Activated naive CD8-positive, alpha-beta T cell treated with anti-CD3 and anti-CD28 coated beads, Interleukin-2, amount 50 U/mL, for 24 hours (primary cell): Measurements from ENCODE around the gene USP24.
"Not testable (repeated sequence)": the region's sequence is repeated elsewhere in the genome, so short reads cannot be mapped to it uniquely, and the experiment has no call there.

Source experiments
- ATAC-seq: fragments of 150-1000 bp; cut with Tn5 transposase; one replicate; pipeline ENCODE4 v1.10.0; 2021
- DNase-seq: peaks from one replicate; pipeline ENCODE4 v3.0.0; 2021
- H3K27ac Mint-ChIP-seq: one replicate; pipeline ENCODE4 v1.8.0; 2021; ENCODE audit warnings: mild to moderate bottlenecking, mixed read lengths
- H3K27me3 Mint-ChIP-seq: one replicate; pipeline ENCODE4 v1.8.0; 2021; ENCODE audit warnings: mixed read lengths
- H3K36me3 Mint-ChIP-seq: one replicate; pipeline ENCODE4 v1.8.0; 2021; ENCODE audit warnings: low read depth, mixed read lengths
- H3K4me1 Mint-ChIP-seq: one replicate; pipeline ENCODE4 v1.8.0; 2021; ENCODE audit warnings: mixed read lengths
- H3K4me3 Mint-ChIP-seq: one replicate; pipeline ENCODE4 v1.8.0; 2021; ENCODE audit warnings: mild to moderate bottlenecking, moderate library complexity, mixed read lengths
- H3K9me3 Mint-ChIP-seq: one replicate; pipeline ENCODE4 v1.8.0; 2021; ENCODE audit warnings: mixed read lengths

The USP24 gene

DNA sequence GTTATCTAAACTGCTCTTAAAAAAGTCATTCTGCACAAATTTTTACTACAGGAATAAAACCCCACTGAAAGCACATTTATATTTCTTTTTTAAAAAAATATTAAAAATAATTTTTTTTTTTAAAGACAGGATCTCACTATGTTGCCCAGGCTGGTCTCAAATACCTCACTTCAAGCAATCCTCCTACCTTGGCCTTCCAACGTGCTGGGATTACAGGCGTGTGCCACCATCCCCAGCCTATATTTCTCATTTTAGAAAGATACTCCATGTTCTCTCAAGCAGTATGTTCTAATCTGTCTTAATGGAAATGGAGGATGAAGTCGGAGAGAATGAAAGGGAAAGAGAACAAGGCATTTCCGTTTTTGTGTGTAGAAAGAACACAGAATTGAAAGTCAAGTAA, 17.1 kb downstream of the USP24 start:
- ATAC-seq, result no peak
- Mint-ChIP-seq H3K27ac (no peak overlapping the region), H3K4me3 (no peak overlapping the region), H3K27me3 (no peaks in the 10 kb centered on the region), H3K9me3 (peaks cover 6% of the 10 kb centered on the region), H3K4me1 (peaks cover 85% of the 10 kb centered on the region), H3K36me3 (peaks cover 38% of the 10 kb centered on the region)
- no peak for DNase-seq

DNA sequence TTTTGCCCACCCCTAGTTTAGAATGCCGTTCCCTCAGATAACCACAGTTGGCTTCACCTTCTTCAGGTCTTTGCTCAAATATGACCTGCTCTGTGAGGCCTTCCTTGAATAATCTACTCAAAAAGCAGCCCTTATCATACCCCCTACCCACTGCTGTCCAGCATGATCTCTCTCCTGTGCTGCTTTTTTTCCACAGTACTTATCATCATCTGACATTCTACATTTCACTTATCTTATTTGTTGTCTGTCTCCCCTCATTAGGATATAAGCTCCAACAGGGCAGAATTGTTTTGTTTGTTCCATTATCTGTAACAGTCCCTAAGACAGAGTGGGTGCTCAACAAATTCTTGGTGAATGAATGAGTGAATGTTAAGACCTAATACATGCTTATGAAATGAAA, 18.1 kb downstream of the USP24 start:
- DNase-seq (no peak), ATAC-seq (no peak)
- peaks cover 6% of the 10 kb centered on the region for H3K9me3 Mint-ChIP-seq
- peaks cover 77% of the 10 kb centered on the region for H3K4me1 Mint-ChIP-seq
- H3K4me3 Mint-ChIP-seq, result no peak overlapping the region
- no peaks in the 10 kb centered on the region for H3K27me3 Mint-ChIP-seq
- peaks cover 37% of the 10 kb centered on the region for H3K36me3 Mint-ChIP-seq
- H3K27ac Mint-ChIP-seq, result peak overlapping the region; percentile 12

DNA sequence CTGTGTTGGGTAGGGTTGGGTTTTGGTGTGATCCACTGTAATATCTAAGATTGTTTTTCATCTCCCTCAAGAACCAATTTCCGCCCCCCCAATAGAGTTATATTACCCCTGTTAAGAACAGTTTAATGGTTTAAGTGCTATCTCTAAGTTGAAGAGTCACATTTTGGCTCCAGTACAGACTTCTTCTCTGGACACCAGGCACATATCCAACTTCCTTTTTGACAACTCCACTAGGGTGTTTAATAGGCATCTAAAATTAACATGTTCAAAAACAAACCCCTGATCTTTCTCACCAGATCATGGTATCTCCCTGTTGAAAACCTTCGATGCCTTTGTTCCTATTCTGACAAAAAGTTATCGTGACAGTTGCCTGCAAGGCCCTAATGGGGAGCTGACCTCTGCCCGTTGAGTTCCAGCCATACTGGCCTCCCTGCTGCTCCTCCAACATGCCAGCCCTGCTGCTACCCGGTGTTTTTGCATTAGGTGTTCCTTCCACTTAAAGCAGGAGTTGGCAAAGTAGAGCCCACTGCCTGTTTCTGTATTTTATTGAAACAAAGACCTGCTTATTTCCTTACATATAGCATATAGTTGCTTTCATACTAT, 18.6 kb downstream of the USP24 start:
- ATAC-seq, result no peak
- DNase-seq, result no peak
- H3K36me3 Mint-ChIP-seq, result peaks cover 34% of the 10 kb centered on the region
- peak overlapping the region; percentile 70 for H3K27ac Mint-ChIP-seq
- peaks cover 76% of the 10 kb centered on the region for H3K4me1 Mint-ChIP-seq
- no peaks in the 10 kb centered on the region for H3K27me3 Mint-ChIP-seq
- peaks cover 6% of the 10 kb centered on the region for H3K9me3 Mint-ChIP-seq
- H3K4me3 Mint-ChIP-seq, result no peak overlapping the region

DNA sequence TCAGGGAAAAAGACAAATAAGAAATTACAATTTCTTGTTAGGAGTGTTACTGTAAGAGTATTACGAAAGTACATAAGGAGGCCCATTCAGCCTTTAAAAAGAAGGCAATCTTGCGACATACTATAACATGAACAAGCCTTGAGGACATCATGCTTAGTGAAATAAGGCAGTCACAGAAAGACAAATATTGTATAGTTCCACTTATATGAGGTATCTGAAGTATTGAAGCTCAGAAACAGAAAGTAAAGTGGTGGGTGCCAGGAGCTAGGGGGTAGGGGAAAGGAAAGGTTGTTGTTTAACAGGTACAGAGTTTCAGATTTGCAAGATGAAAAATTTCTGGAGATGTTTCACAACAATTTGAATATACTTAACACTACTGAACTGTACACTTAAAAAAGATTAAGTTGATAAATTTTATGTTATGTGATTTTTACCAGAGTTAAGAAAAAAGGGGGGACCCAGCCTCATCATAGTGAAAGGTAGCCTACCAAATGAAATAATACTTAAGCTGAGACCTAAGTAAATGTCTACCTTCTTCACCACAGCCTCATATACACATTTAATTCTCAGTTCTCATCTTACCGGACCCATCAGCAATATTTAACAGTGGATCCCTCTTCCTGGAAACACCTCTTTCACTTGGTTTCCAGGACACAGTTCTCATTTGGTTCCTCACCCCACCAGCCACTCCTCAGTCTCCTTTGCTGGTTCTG, 19.5 kb downstream of the USP24 start:
- Mint-ChIP-seq H3K27ac (peak overlapping the region; percentile 70), H3K4me1 (peaks cover 68% of the 10 kb centered on the region), H3K36me3 (peaks cover 30% of the 10 kb centered on the region), H3K27me3 (no peaks in the 10 kb centered on the region), H3K9me3 (peaks cover 6% of the 10 kb centered on the region), H3K4me3 (no peak overlapping the region)
- DNase-seq (no peak), ATAC-seq (peak; percentile 54)

DNA sequence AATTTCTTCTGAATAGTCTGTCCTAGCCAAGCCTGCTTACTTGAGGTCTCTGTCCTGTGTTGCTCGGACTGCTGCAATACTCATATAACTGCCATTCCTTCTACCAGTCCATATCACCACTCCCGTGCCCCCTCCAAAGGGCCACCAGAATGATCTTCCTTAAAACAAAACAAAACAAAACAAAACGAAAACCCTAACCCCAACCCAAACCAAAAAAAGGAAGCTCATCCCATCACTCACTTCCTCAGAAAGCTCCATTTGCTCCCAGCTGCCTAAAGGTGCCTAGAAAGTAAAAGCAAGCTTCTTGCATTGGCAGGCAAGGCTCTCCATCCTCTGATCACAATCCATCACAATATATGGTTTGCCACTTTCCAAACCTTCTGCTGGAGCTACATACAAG, 20.3 kb downstream of the USP24 start:
- Mint-ChIP-seq H3K4me3 (no peak overlapping the region), H3K4me1 (peaks cover 63% of the 10 kb centered on the region), H3K36me3 (peaks cover 28% of the 10 kb centered on the region), H3K9me3 (peaks cover 6% of the 10 kb centered on the region), H3K27me3 (no peaks in the 10 kb centered on the region), H3K27ac (no peak overlapping the region)
- DNase-seq (no peak), ATAC-seq (no peak)

DNA sequence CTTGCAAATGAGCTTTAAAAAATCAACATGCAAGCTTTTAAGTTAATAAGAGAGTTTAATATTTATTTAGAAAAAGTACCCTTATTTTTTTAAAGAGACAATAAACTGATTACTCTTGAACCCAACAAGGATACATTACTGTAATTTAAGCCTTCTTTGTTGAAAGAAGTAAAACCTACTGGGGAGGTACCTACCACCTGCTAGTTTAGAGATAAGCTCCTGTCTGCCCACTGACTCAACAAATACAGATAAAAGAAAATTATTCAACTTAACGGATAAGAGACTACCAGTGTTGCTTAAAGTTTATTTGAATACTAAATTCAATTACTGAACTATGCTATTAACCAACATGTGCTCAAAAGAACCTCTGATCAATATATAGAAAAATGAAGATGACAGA, 23.1 kb downstream of the USP24 start:
- ATAC-seq, result no peak
- H3K4me3 Mint-ChIP-seq, result no peak overlapping the region
- DNase-seq, result no peak
- peaks cover 63% of the 10 kb centered on the region for H3K4me1 Mint-ChIP-seq
- no peak overlapping the region for H3K27ac Mint-ChIP-seq
- H3K9me3 Mint-ChIP-seq, result peaks cover 6% of the 10 kb centered on the region
- H3K27me3 Mint-ChIP-seq, result no peaks in the 10 kb centered on the region
- H3K36me3 Mint-ChIP-seq, result peaks cover 20% of the 10 kb centered on the region

DNA sequence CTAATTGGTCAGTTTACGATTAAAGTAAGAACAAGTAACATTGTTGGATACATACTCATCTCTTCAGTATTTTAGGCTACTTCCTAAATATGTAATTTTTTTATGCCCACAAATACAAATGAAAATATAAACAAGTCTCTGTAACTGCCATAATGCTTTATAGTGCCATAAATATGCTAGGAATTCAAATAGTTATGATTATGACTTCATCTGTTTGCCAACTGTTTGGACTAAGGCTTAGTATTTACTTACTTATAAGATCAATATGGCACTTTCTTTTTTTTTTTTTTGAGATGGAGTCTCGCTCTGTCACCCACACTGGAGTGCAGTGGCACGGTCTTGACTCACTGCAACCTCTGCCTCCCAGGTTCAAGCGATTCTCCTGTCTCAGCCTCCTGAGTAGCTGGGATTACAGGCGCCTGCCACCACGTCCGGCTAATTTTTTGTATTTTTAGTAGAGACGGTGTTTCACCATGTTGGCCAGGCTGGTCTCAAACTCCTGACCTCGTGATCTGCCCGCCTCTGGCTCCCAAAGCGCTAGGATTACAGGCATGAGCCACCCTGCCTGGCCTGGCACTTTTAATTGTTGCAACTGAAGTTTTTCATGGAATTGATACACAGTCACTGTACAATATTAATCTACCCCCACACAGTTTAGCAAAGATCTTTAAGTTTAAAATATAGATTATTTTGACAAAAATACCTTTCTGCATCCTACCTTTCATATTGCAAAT, 23.8 kb downstream of the USP24 start:
- not testable (repeated sequence) for DNase-seq, H3K4me3 Mint-ChIP-seq, H3K27ac Mint-ChIP-seq, H3K9me3 Mint-ChIP-seq, ATAC-seq, H3K27me3 Mint-ChIP-seq
- Mint-ChIP-seq H3K4me1 (peaks cover 63% of the 10 kb centered on the region), H3K36me3 (peaks cover 24% of the 10 kb centered on the region)

DNA sequence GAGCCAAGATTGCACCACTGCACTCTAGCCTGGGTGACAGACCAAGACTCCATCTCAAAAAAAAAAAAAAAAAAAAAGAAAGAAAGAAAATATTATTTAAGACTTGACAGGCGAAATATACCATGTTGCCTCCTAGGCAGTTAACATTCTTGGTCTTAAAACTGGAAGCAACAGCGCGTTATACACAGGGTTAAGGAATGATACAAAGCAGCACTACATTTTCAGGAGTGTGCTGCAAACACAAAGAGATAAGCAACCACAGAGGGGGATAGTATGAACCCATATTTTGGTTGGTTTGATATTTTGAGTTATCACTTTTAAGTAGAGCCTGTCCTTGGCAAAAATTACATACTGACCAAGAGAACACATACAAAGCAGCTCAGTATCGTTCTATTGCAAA, 25.1 kb downstream of the USP24 start:
- H3K4me3 Mint-ChIP-seq, result no peak overlapping the region
- DNase-seq (no peak), ATAC-seq (no peak)
- H3K9me3 Mint-ChIP-seq, result peaks cover 15% of the 10 kb centered on the region
- H3K4me1 Mint-ChIP-seq, result peaks cover 60% of the 10 kb centered on the region
- H3K36me3 Mint-ChIP-seq, result peaks cover 31% of the 10 kb centered on the region
- H3K27ac Mint-ChIP-seq, result no peak overlapping the region
- H3K27me3 Mint-ChIP-seq, result no peaks in the 10 kb centered on the region

DNA sequence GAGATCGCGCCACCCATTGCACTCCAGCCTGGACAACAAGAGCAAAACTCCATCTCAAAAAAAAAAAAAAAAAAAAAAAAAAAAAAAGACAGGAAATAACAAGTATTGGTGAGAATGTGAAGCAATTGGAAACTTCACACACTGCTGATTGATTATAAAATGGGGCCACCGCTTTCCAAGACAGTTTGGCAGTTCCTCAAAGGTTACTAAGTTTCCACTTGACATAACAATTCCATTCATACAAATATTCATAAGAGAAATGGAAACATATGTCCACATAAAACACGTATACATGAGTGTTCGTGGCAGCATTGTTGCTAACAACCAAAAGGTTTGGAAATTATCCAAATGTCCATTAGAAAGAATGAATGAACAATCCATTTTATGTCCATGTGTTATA, 26.3 kb downstream of the USP24 start:
- Mint-ChIP-seq H3K9me3 (peaks cover 24% of the 10 kb centered on the region), H3K36me3 (peaks cover 39% of the 10 kb centered on the region), H3K4me1 (peaks cover 59% of the 10 kb centered on the region), H3K4me3 (no peak overlapping the region), H3K27me3 (no peaks in the 10 kb centered on the region), H3K27ac (peak overlapping the region; percentile 87)
- DNase-seq (no peak), ATAC-seq (peak; percentile 43)

DNA sequence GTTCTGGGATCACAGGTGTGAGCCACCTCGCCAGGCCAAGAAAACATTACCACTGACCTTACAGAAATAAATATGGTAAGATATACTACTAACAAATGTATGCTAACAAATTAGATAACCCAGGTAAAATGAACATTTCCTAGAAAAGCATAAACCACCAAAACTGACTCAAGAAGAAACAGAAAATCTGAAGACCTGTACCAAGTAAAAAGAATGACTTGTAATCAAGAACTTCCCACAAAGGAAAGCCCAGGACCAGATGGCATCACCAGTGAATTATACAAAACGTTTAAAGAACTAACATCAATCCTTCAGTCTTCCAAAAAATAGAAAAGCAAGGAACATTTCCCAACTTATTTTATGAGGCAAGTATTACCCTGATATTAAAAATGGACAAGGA, 29.3 kb downstream of the USP24 start:
- no peaks in the 10 kb centered on the region for H3K27me3 Mint-ChIP-seq
- H3K36me3 Mint-ChIP-seq, result peaks cover 53% of the 10 kb centered on the region
- peaks cover 31% of the 10 kb centered on the region for H3K9me3 Mint-ChIP-seq
- ATAC-seq, result peak; percentile 33
- H3K4me1 Mint-ChIP-seq, result peaks cover 62% of the 10 kb centered on the region
- peak overlapping the region; percentile 39 for H3K27ac Mint-ChIP-seq
- no peak overlapping the region for H3K4me3 Mint-ChIP-seq
- DNase-seq, result no peak

DNA sequence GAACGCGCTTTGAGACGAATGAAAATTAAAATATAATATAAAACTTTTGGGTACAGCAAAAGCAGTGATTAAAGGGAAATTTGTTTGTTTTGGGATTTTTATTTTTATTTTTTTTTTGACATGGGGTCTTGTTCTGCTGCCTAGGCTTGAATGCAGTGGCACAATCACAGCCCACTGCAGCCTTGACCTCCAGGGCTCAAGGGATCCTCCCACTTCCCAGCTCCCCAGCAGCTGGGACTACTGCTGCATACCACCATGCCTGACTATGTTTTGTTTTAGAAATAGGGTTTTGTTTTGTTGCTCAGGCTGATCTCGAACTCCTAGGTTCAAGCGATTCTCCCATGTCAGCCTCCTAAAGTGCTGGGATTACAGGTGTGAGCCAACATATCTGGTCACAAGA, 30.3 kb downstream of the USP24 start:
- no peak for ATAC-seq
- no peak overlapping the region for H3K27ac Mint-ChIP-seq
- H3K4me1 Mint-ChIP-seq, result peaks cover 68% of the 10 kb centered on the region
- DNase-seq, result no peak
- no peaks in the 10 kb centered on the region for H3K27me3 Mint-ChIP-seq
- peaks cover 31% of the 10 kb centered on the region for H3K9me3 Mint-ChIP-seq
- no peak overlapping the region for H3K4me3 Mint-ChIP-seq
- H3K36me3 Mint-ChIP-seq, result peaks cover 52% of the 10 kb centered on the region

DNA sequence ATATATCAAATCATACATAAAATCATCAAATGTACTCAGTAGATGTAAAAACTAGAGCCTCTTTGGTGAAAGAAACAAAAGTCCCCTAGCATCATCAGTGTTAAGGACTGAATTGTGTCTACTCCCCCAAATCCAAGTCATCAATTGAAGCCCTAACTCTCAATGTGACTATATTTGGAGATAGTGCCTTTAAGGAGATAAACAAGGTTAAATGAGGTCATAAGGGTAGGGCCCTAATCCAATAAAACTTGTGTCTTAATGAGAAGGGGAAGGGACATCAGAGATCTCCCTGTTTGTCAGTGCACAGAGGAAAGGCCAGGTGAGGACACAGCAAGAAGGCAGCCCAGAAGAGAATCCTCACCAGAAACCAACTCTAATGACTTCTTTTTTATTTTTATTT, 33.5 kb downstream of the USP24 start:
- ATAC-seq (no peak), DNase-seq (no peak)
- peaks cover 25% of the 10 kb centered on the region for H3K9me3 Mint-ChIP-seq
- no peak overlapping the region for H3K4me3 Mint-ChIP-seq
- no peaks in the 10 kb centered on the region for H3K27me3 Mint-ChIP-seq
- H3K4me1 Mint-ChIP-seq, result peaks cover 56% of the 10 kb centered on the region
- peaks cover 49% of the 10 kb centered on the region for H3K36me3 Mint-ChIP-seq
- no peak overlapping the region for H3K27ac Mint-ChIP-seq

DNA sequence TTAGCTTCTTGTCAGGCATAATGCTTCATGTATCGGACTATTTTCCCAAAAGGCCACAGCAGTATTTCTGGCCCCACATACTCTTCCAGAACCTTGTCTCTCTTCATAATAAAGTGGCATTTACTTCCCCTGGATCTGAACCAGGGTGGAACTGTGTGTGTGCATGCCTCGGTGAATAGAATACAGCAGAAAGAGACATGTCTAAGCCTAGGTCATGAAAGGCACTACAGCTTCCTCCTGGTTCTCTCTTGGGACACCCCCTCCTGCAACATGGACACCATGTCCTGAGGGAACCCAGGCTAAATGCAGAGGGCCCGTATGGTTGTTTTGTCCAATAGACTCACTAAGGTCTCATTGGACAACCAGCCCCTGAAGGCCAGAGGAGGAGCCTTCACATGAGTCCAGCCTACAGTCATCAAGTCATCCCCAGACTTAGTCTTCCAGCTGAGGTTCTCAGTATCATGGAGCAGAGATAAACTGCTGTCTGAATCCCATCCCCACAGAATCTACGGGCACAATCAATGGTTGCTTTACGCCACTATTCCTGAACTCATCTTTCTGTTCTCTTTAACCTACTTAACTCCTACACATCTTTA, 35.0 kb downstream of the USP24 start:
- DNase-seq (no peak), ATAC-seq (no peak)
- Mint-ChIP-seq H3K36me3 (peaks cover 44% of the 10 kb centered on the region), H3K27ac (peak overlapping the region; percentile 18), H3K9me3 (peaks cover 16% of the 10 kb centered on the region), H3K4me3 (no peak overlapping the region), H3K4me1 (peaks cover 44% of the 10 kb centered on the region), H3K27me3 (no peaks in the 10 kb centered on the region)

DNA sequence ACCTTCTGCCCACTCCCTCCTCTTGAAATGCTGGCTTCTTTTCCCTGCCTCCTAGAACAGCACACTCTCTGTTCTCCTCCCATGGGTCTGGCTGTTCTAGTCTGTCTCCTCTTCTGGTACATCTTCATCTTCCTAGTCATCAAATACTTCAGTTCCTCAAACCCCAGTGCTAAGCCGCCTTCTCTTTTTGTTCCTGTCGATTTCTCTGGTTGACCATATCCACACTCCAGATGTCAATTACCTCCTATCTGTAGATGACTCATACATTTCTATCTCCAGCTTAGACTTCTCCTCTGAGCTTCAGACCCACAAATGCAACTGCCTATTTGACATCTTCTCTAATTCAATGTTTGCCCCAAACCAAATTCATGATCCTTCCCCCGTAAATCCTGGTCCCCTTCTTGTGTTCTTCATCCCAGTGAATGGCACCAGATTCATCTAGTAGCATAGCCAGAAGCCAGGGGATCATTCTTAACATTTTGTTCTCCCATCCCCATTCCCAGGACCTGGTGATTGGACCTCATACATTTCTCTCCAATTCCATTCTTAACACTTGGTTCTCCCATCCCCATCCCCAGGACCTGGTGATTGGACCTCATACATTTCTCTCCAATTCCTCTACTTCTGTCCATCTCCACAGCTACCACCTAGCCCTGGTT, 35.9 kb downstream of the USP24 start:
- H3K4me3 Mint-ChIP-seq, result no peak overlapping the region
- peak overlapping the region; percentile 47 for H3K27ac Mint-ChIP-seq
- ATAC-seq (peak; percentile 49), DNase-seq (no peak)
- no peaks in the 10 kb centered on the region for H3K27me3 Mint-ChIP-seq
- H3K9me3 Mint-ChIP-seq, result peaks cover 9% of the 10 kb centered on the region
- H3K4me1 Mint-ChIP-seq, result peaks cover 38% of the 10 kb centered on the region
- H3K36me3 Mint-ChIP-seq, result peaks cover 37% of the 10 kb centered on the region
